MM.1S (cell line): ENCODE measurements around the gene GPER1.

Experiments
- DNase-seq: peaks from one replicate; pipeline ENCODE4 v3.0.0-alpha.2; 2015
- H2AFZ ChIP-seq: fragments of 300-600 bp; sonication (generic); 2 replicates; pipeline ENCODE4 v1.6.0; 2016; ENCODE audit warnings: antibody characterized with exemption, low read length
- H3F3A ChIP-seq: fragments of 300-600 bp; sonication (generic); 2 replicates; pipeline ENCODE4 v1.6.1; 2016; ENCODE audit warnings: mild to moderate bottlenecking, antibody characterized with exemption, low read length, moderate library complexity, mixed read lengths; ENCODE audit not compliant: insufficient read depth
- H3K27ac ChIP-seq: fragments of 300-600 bp; sonication (generic); 2 replicates; pipeline ENCODE4 v1.5.1; 2016; ENCODE audit warnings: mild to moderate bottlenecking, low read length
- H3K27me3 ChIP-seq: fragments of 300-600 bp; sonication (generic); replicated peaks from 2 replicates; pipeline ENCODE4 v1.6.0; 2016; ENCODE audit warnings: low read length; ENCODE audit not compliant: insufficient read depth
- H3K36me3 ChIP-seq: fragments of 300-600 bp; sonication (generic); replicated peaks from 2 replicates; pipeline ENCODE4 v1.6.1; 2016; ENCODE audit warnings: mild to moderate bottlenecking, low read length, mixed read lengths; ENCODE audit not compliant: insufficient read depth
- H3K4me1 ChIP-seq: fragments of 300-600 bp; sonication (generic); 2 replicates; pipeline ENCODE4 v1.6.1; 2016; ENCODE audit warnings: low read length, mixed read lengths
- H3K4me2 ChIP-seq: fragments of 300-600 bp; sonication (generic); 2 replicates; pipeline ENCODE4 v1.6.0; 2016; ENCODE audit warnings: low read depth, low read length
- H3K4me3 ChIP-seq: fragments of 300-600 bp; sonication (generic); 2 replicates; pipeline ENCODE4 v1.5.1; 2016; ENCODE audit warnings: low read length, mixed read lengths
- H3K79me2 ChIP-seq: fragments of 300-600 bp; sonication (generic); 2 replicates; pipeline ENCODE4 v1.6.1; 2016; ENCODE audit warnings: mixed run types, low read length, mixed read lengths
- H3K9ac ChIP-seq: fragments of 300-600 bp; sonication (generic); 2 replicates; pipeline ENCODE4 v1.6.1; 2016; ENCODE audit warnings: low read length, mixed read lengths
- H3K9me2 ChIP-seq: fragments of 300-600 bp; sonication (generic); replicated peaks from 2 replicates; pipeline ENCODE4 v1.6.1; 2016; ENCODE audit warnings: mild to moderate bottlenecking, low read length, mixed read lengths; ENCODE audit not compliant: insufficient read depth
- H3K9me3 ChIP-seq: fragments of 300-600 bp; sonication (generic); replicated peaks from 2 replicates; pipeline ENCODE4 v1.6.1; 2016; ENCODE audit warnings: mild to moderate bottlenecking, low read length, mixed read lengths; ENCODE audit not compliant: insufficient read depth
- H4K20me1 ChIP-seq: fragments of 300-600 bp; sonication (generic); 2 replicates; pipeline ENCODE4 v1.6.1; 2016; ENCODE audit warnings: mild to moderate bottlenecking, low read length, moderate library complexity, mixed read lengths; ENCODE audit not compliant: insufficient read depth
- CTCF ChIP-seq: fragments of 300-600 bp; sonication (generic); IDR thresholded peaks from 2 replicates; pipeline ENCODE4 v1.5.1; 2016; ENCODE audit warnings: antibody characterized with exemption, low read length, mixed read lengths
- EZH2 ChIP-seq: fragments of 300-600 bp; sonication (generic); optimal IDR thresholded peaks from 2 replicates; pipeline ENCODE3; 2017; ENCODE audit warnings: low read depth, mild to moderate bottlenecking, antibody characterized with exemption, low read length, mixed read lengths
- EZH2phosphoT487 ChIP-seq: fragments of 300-600 bp; sonication (generic); IDR thresholded peaks from 2 replicates; pipeline ENCODE4 v1.6.1; 2018; ENCODE audit warnings: antibody characterized with exemption, low read length

The GPER1 gene

GRCh38 chr7:1046722-1047679, 40.9 kb upstream of the GPER1 start:
- Histone ChIP-seq H3K4me1 (peaks cover 15% of the 10 kb centered on the region; the same call in 1 of the 2 replicates), H3K4me3 (no peak overlapping the region), H3K79me2 (no peaks in the 10 kb centered on the region; the same call in 1 of the 2 replicates), H3K27me3 (no peaks in the 10 kb centered on the region), H3K27ac (no peak overlapping the region), H3K4me2 (no peak overlapping the region), H4K20me1 (no peaks in the 10 kb centered on the region), H3K9me3 (no peaks in the 10 kb centered on the region), H3F3A (peaks cover 16% of the 10 kb centered on the region), H3K36me3 (no peaks in the 10 kb centered on the region), H2AFZ (no peak overlapping the region), H3K9me2 (no peaks in the 10 kb centered on the region), H3K9ac (no peak overlapping the region)
- DNase-seq = no peak
- TF ChIP-seq EZH2phosphoT487 (no peak), CTCF (no peak), EZH2 (no peak)

- H3K27ac ChIP-seq = no peak overlapping the region
- no peak overlapping the region for H3K9ac ChIP-seq
- H3K79me2 ChIP-seq = no peaks in the 10 kb centered on the region
- no peaks in the 10 kb centered on the region for H4K20me1 ChIP-seq
- no peak overlapping the region for H3K4me3 ChIP-seq
- no peaks in the 10 kb centered on the region for H3K27me3 ChIP-seq
- no peaks in the 10 kb centered on the region for H3K9me2 ChIP-seq
- no peak for TF ChIP-seq CTCF
- TF ChIP-seq EZH2phosphoT487 = no peak
- no peak for TF ChIP-seq EZH2
- no peak overlapping the region for H2AFZ ChIP-seq
- H3K36me3 ChIP-seq = no peaks in the 10 kb centered on the region
- no peaks in the 10 kb centered on the region for H3K9me3 ChIP-seq
- no peak overlapping the region for H3K4me2 ChIP-seq
- no peak for DNase-seq
- peaks cover 10% of the 10 kb centered on the region for H3F3A ChIP-seq
- H3K4me1 ChIP-seq = peaks cover 9% of the 10 kb centered on the region; the same call in 1 of the 2 replicates
Observed at GRCh38 chr7:1049006-1049741, 38.7 kb upstream of the GPER1 start.

GRCh38 chr7:1049801-1050200, 38.1 kb upstream of the GPER1 start:
- H2AFZ ChIP-seq = no peak overlapping the region
- no peaks in the 10 kb centered on the region for H3K9me3 ChIP-seq
- no peaks in the 10 kb centered on the region for H3K9me2 ChIP-seq
- no peaks in the 10 kb centered on the region for H3K79me2 ChIP-seq
- H3K27ac ChIP-seq = no peak overlapping the region
- no peaks in the 10 kb centered on the region for H3K36me3 ChIP-seq
- TF ChIP-seq CTCF = no peak
- no peak for TF ChIP-seq EZH2
- TF ChIP-seq EZH2phosphoT487 = no peak
- peaks cover 9% of the 10 kb centered on the region; the same call in 1 of the 2 replicates for H3K4me1 ChIP-seq
- no peak overlapping the region for H3K9ac ChIP-seq
- peaks cover 9% of the 10 kb centered on the region; the same call in 1 of the 2 replicates for H3F3A ChIP-seq
- DNase-seq = no peak
- no peak overlapping the region for H3K4me2 ChIP-seq
- no peaks in the 10 kb centered on the region for H3K27me3 ChIP-seq
- no peaks in the 10 kb centered on the region for H4K20me1 ChIP-seq
- no peak overlapping the region for H3K4me3 ChIP-seq
